GM18873 (cell line): ENCODE measurements around the gene STMND1.

Experiments
- ATAC-seq: cut with Tn5 transposase; IDR thresholded peaks from one replicate; pipeline ENCODE4 v1.9.1; 2021; ENCODE audit warnings: mild to moderate bottlenecking, moderate library complexity, moderate number of reproducible peaks; ENCODE audit not compliant: unreplicated experiment, low FRiP score

The STMND1 gene

GRCh38 chr6:17096652-17097051, 5.2 kb upstream of the STMND1 start:
- no peak for ATAC-seq

- ATAC-seq: no peak
Observed at GRCh38 chr6:17097982-17098381, 3.9 kb upstream of the STMND1 start.

- no peak for ATAC-seq
Observed at GRCh38 chr6:17098538-17098937, 3.3 kb upstream of the STMND1 start.

- no peak for ATAC-seq
Observed at GRCh38 chr6:17099401-17100059, 2.3 kb upstream of the STMND1 start.

GRCh38 chr6:17100806-17101205, 1.0 kb upstream of the STMND1 start:
- ATAC-seq: no peak

- ATAC-seq: no peak
Observed at GRCh38 chr6:17102258-17102870, 514 bp downstream of the STMND1 start.

- no peak for ATAC-seq
Observed at GRCh38 chr6:17103715-17104114, 1.9 kb downstream of the STMND1 start.

- ATAC-seq: no peak
Observed at GRCh38 chr6:17107863-17108262, 6.0 kb downstream of the STMND1 start.

- no peak for ATAC-seq
Observed at GRCh38 chr6:17115251-17116116, 13.6 kb downstream of the STMND1 start.

- ATAC-seq: no peak
Observed at GRCh38 chr6:17116117-17116440, 14.2 kb downstream of the STMND1 start.

- no peak for ATAC-seq
Observed at GRCh38 chr6:17120019-17120418, 18.2 kb downstream of the STMND1 start.

- no peak for ATAC-seq
Observed at GRCh38 chr6:17125407-17125806, 23.6 kb downstream of the STMND1 start.

- ATAC-seq: no peak
Observed at GRCh38 chr6:17130786-17131185, 28.9 kb downstream of the STMND1 start.

GRCh38 chr6:17132967-17133366, 31.1 kb downstream of the STMND1 start:
- no peak for ATAC-seq

- ATAC-seq: no peak
Observed at GRCh38 chr6:17138033-17138432, 36.2 kb downstream of the STMND1 start.

GRCh38 chr6:17144016-17144415, 42.2 kb downstream of the STMND1 start:
- no peak for ATAC-seq

- ATAC-seq: no peak
Observed at GRCh38 chr6:17149571-17149970, 47.7 kb downstream of the STMND1 start.

GRCh38 chr6:17150096-17150495, 48.2 kb downstream of the STMND1 start:
- ATAC-seq: no peak

GRCh38 chr6:17151888-17152287, 50.0 kb downstream of the STMND1 start:
- ATAC-seq: no peak

- ATAC-seq: no peak
Observed at GRCh38 chr6:17152703-17153102, 50.9 kb downstream of the STMND1 start.

- no peak for ATAC-seq
Observed at GRCh38 chr6:17156112-17156921, 54.5 kb downstream of the STMND1 start.
